Smooth muscle cell of the brain vasculature (primary cell): Measurements from ENCODE around the gene BCAR3.

ENCODE experiments used
- DNase-seq: peaks from one replicate; pipeline ENCODE4 v3.0.0-alpha.2; 2012; ENCODE audit warnings: low read depth, low spot score

BCAR3 gene

GRCh38 chr1:93577536-93578432 lies 103.9 kb downstream of the BCAR3 start:
- DNase-seq, result no peak

GRCh38 chr1:93576746-93577145 lies 104.9 kb downstream of the BCAR3 start:
- DNase-seq, result no peak

GRCh38 chr1:93576346-93576745 lies 105.3 kb downstream of the BCAR3 start:
- DNase-seq, result no peak

GRCh38 chr1:93575621-93576284 lies 105.9 kb downstream of the BCAR3 start:
- DNase-seq, result no peak

GRCh38 chr1:93574991-93575390 lies 106.6 kb downstream of the BCAR3 start:
- no peak for DNase-seq

GRCh38 chr1:93574511-93574910 lies 107.1 kb downstream of the BCAR3 start:
- no peak for DNase-seq

- DNase-seq, result no peak
Measured at GRCh38 chr1:93573940-93574469, 107.6 kb downstream of the BCAR3 start.

- no peak for DNase-seq
Measured at GRCh38 chr1:93571623-93572310, 109.9 kb downstream of the BCAR3 start.

GRCh38 chr1:93569489-93569888 lies 112.1 kb downstream of the BCAR3 start:
- no peak for DNase-seq

GRCh38 chr1:93567255-93567918 lies 114.2 kb downstream of the BCAR3 start:
- DNase-seq, result no peak

- DNase-seq, result no peak
Measured at GRCh38 chr1:93566227-93566626, 115.4 kb downstream of the BCAR3 start.

- DNase-seq, result no peak
Measured at GRCh38 chr1:93565496-93566206, 116.0 kb downstream of the BCAR3 start.

- no peak for DNase-seq
Measured at GRCh38 chr1:93559695-93560094, 121.9 kb downstream of the BCAR3 start.

- no peak for DNase-seq
Measured at GRCh38 chr1:93559045-93559444, 122.6 kb downstream of the BCAR3 start.

GRCh38 chr1:93556291-93556690 lies 125.3 kb downstream of the BCAR3 start:
- DNase-seq, result no peak

GRCh38 chr1:93554883-93555872 lies 126.5 kb downstream of the BCAR3 start:
- DNase-seq, result no peak

- peak; percentile 76 for DNase-seq
Measured at GRCh38 chr1:93553886-93554490, 127.6 kb downstream of the BCAR3 start.

GRCh38 chr1:93552741-93553455 lies 128.7 kb downstream of the BCAR3 start:
- DNase-seq, result no peak

GRCh38 chr1:93549811-93550210 lies 131.8 kb downstream of the BCAR3 start:
- no peak for DNase-seq
